NCI-H1694 (cell line): ENCODE data around the gene C4A.
"Not testable (repeated sequence)": the region's sequence is repeated elsewhere in the genome, so short reads cannot be mapped to it uniquely, and the experiment has no call there.

Experiments
- DNase-seq: peaks from one replicate; lab custom pipeline; 2025; lab: John Stamatoyannopoulos, UW

C4A gene

GRCh38 chr6:31980998-31981397, 859 bp upstream of the C4A start:
- not testable (repeated sequence) for DNase-seq

GRCh38 chr6:31989363-31989762, 7.5 kb downstream of the C4A start:
- DNase-seq, result not testable (repeated sequence)

GRCh38 chr6:31994421-31994820, 12.6 kb downstream of the C4A start:
- DNase-seq, result not testable (repeated sequence)

- DNase-seq, result not testable (repeated sequence)
These were observed 14.5 kb downstream of the C4A start for GRCh38 chr6:31996385-31996784.

GRCh38 chr6:32002546-32003268, 20.9 kb downstream of the C4A start:
- not testable (repeated sequence) for DNase-seq

- not testable (repeated sequence) for DNase-seq
These were observed 21.4 kb downstream of the C4A start for GRCh38 chr6:32003301-32003700.

- not testable (repeated sequence) for DNase-seq
These were observed 22.5 kb downstream of the C4A start for GRCh38 chr6:32004393-32004792.

- DNase-seq, result not testable (repeated sequence)
These were observed 23.1 kb downstream of the C4A start for GRCh38 chr6:32004864-32005537.

GRCh38 chr6:32005538-32005880, 23.7 kb downstream of the C4A start:
- DNase-seq, result not testable (repeated sequence)

- not testable (repeated sequence) for DNase-seq
These were observed 24.2 kb downstream of the C4A start for GRCh38 chr6:32005991-32006529.

GRCh38 chr6:32007086-32007485, 25.2 kb downstream of the C4A start:
- not testable (repeated sequence) for DNase-seq

GRCh38 chr6:32008037-32008436, 26.2 kb downstream of the C4A start:
- not testable (repeated sequence) for DNase-seq

- not testable (repeated sequence) for DNase-seq
These were observed 26.8 kb downstream of the C4A start for GRCh38 chr6:32008616-32009015.

- not testable (repeated sequence) for DNase-seq
These were observed 27.7 kb downstream of the C4A start for GRCh38 chr6:32009537-32009936.

- not testable (repeated sequence) for DNase-seq
These were observed 29.1 kb downstream of the C4A start for GRCh38 chr6:32010856-32011530.

- DNase-seq, result not testable (repeated sequence)
These were observed 31.2 kb downstream of the C4A start for GRCh38 chr6:32012941-32013617.

- not testable (repeated sequence) for DNase-seq
These were observed 31.9 kb downstream of the C4A start for GRCh38 chr6:32013738-32014137.

- DNase-seq, result not testable (repeated sequence)
These were observed 32.7 kb downstream of the C4A start, which contains the start of gene C4B for GRCh38 chr6:32014547-32014946. C4B (plus strand) TSS chr6:32014795; CDS start chr6:32014846, 51 bp downstream.

GRCh38 chr6:32022100-32022499, 40.2 kb downstream of the C4A start:
- DNase-seq, result not testable (repeated sequence)

GRCh38 chr6:32028631-32029030, 46.8 kb downstream of the C4A start:
- DNase-seq, result not testable (repeated sequence)

GRCh38 chr6:32029553-32029952, 47.7 kb downstream of the C4A start:
- not testable (repeated sequence) for DNase-seq
